ENCODE data around the gene LEKR1.

LEKR1 gene

GRCh38 chr3:157059181-157059580 is 233.0 kb downstream of the LEKR1 start:
- no peak overlapping the region for H3K9ac ChIP-seq (ENCODE audit: low read length)
- no peak overlapping the region for H3K14ac ChIP-seq (ENCODE audit: low read length in 2 of 2)
- H3K4me1 ChIP-seq (ENCODE audit: control insufficient read depth, insufficient read depth, low read depth, low read length): no peaks in the 10 kb centered on the region
- no peak overlapping the region for H3K23ac ChIP-seq (ENCODE audit: low read length in 2 of 2)
- H3K9me3 ChIP-seq (ENCODE audit: control insufficient read depth, low read length): no peaks in the 10 kb centered on the region
- WGBS: no CpG with 5 or more reads among the region's 1 CpG
- no peaks in the 10 kb centered on the region for H3K79me1 ChIP-seq (replicated peaks; ENCODE audit: low read length, poor library complexity, severe bottlenecking)
- no peak overlapping the region for H2AFZ ChIP-seq (ENCODE audit: low read depth, low read length)
- no peak overlapping the region for H3K18ac ChIP-seq (ENCODE audit: low read depth in 1 of 2, low read length in 2 of 2)
- no peak overlapping the region for H3K4ac ChIP-seq (ENCODE audit: low read depth in 1 of 2, low read length in 2 of 2)
- no peak overlapping the region for H4K91ac ChIP-seq (ENCODE audit: low read length)
- no peak overlapping the region for H2BK15ac ChIP-seq (ENCODE audit: low read depth, poor library complexity, severe bottlenecking)
- no peak overlapping the region for H2BK120ac ChIP-seq (ENCODE audit: low read depth, low read length)
- no peak overlapping the region for H3K4me2 ChIP-seq (ENCODE audit: low read length, poor library complexity, severe bottlenecking)
- no peak overlapping the region for H3K4me3 ChIP-seq (ENCODE audit: insufficient read depth in 1 of 2, low read depth in 1 of 2, low read length in 2 of 2)
- H2AK5ac ChIP-seq (ENCODE audit: low read length, severe bottlenecking): no peak overlapping the region
- H2BK5ac ChIP-seq (ENCODE audit: low read depth, low read length, poor library complexity, severe bottlenecking): no peak overlapping the region
- H3K36me3 ChIP-seq (ENCODE audit: control insufficient read depth in 1 of 2, insufficient read depth in 2 of 2, low read depth in 1 of 2, low read length in 2 of 2): no peaks in the 10 kb centered on the region
- H3K27me3 ChIP-seq (ENCODE audit: control insufficient read depth in 1 of 2, insufficient read depth in 1 of 2, low read length in 2 of 2): no peaks in the 10 kb centered on the region
- DNase-seq: no peak
- no peak overlapping the region for H2BK12ac ChIP-seq (ENCODE audit: low read length in 2 of 2)
- H3K27ac ChIP-seq (ENCODE audit: low read length, poor library complexity, severe bottlenecking): no peak overlapping the region
- no peak overlapping the region for H4K8ac ChIP-seq (ENCODE audit: low read length)

DNA sequence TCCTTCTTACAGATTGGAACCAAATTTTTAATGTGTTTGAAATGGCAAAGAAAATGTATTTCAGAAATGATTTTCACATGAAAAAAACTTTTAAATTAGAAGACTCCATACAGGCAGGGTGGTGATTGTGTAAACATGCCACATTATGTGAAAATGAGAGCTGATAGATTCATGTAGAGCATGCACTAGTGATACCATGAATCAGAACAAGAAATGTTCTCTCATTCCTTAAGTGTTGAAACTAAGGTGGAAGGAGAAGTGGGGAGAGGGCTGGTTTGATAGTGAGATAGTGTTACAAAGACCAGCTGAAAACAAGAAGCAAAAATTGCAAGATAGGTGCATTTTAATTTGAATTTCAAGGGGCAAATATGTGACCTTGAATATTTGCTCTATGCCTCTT is 233.5 kb downstream of the LEKR1 start:
- no peak overlapping the region for H3K18ac ChIP-seq (ENCODE audit: low read depth in 1 of 2, low read length in 2 of 2)
- no peak overlapping the region for H2BK15ac ChIP-seq (ENCODE audit: low read depth, poor library complexity, severe bottlenecking)
- no peak overlapping the region for H3K4me3 ChIP-seq (ENCODE audit: insufficient read depth in 1 of 2, low read depth in 1 of 2, low read length in 2 of 2)
- no peak overlapping the region for H3K4ac ChIP-seq (ENCODE audit: low read depth in 1 of 2, low read length in 2 of 2)
- no peaks in the 10 kb centered on the region for H3K27me3 ChIP-seq (ENCODE audit: control insufficient read depth in 1 of 2, insufficient read depth in 1 of 2, low read length in 2 of 2)
- H2BK5ac ChIP-seq (ENCODE audit: low read depth, low read length, poor library complexity, severe bottlenecking): no peak overlapping the region
- no peak overlapping the region for H3K4me2 ChIP-seq (ENCODE audit: low read length, poor library complexity, severe bottlenecking)
- H3K9ac ChIP-seq (ENCODE audit: low read length): no peak overlapping the region
- no peak overlapping the region for H3K23ac ChIP-seq (ENCODE audit: low read length in 2 of 2)
- no peaks in the 10 kb centered on the region for H3K36me3 ChIP-seq (ENCODE audit: control insufficient read depth in 1 of 2, insufficient read depth in 2 of 2, low read depth in 1 of 2, low read length in 2 of 2)
- H3K9me3 ChIP-seq (ENCODE audit: control insufficient read depth, low read length): no peaks in the 10 kb centered on the region
- DNase-seq: no peak
- H2BK120ac ChIP-seq (ENCODE audit: low read depth, low read length): no peak overlapping the region
- H2AFZ ChIP-seq (ENCODE audit: low read depth, low read length): no peak overlapping the region
- no peak overlapping the region for H4K91ac ChIP-seq (ENCODE audit: low read length)
- no peak overlapping the region for H2AK5ac ChIP-seq (ENCODE audit: low read length, severe bottlenecking)
- H3K4me1 ChIP-seq (ENCODE audit: control insufficient read depth, insufficient read depth, low read depth, low read length): no peaks in the 10 kb centered on the region
- no peak overlapping the region for H3K27ac ChIP-seq (ENCODE audit: low read length, poor library complexity, severe bottlenecking)
- no peaks in the 10 kb centered on the region for H3K79me1 ChIP-seq (replicated peaks; ENCODE audit: low read length, poor library complexity, severe bottlenecking)
- no peak overlapping the region for H4K8ac ChIP-seq (ENCODE audit: low read length)
- no peak overlapping the region for H3K14ac ChIP-seq (ENCODE audit: low read length in 2 of 2)
- no peak overlapping the region for H2BK12ac ChIP-seq (ENCODE audit: low read length in 2 of 2)

GRCh38 chr3:157061265-157061664 is 235.1 kb downstream of the LEKR1 start:
- WGBS: no CpG with 5 or more reads among the region's 1 CpG
- no peak overlapping the region for H2BK12ac ChIP-seq (ENCODE audit: low read length in 2 of 2)

GRCh38 chr3:157063469-157063868 is 237.3 kb downstream of the LEKR1 start:
- no peak overlapping the region for H4K91ac ChIP-seq (ENCODE audit: low read length)
- H3K4me2 ChIP-seq (ENCODE audit: low read length, poor library complexity, severe bottlenecking): no peak overlapping the region
- H3K4me3 ChIP-seq (ENCODE audit: insufficient read depth in 1 of 2, low read depth in 1 of 2, low read length in 2 of 2): no peak overlapping the region
- no peak overlapping the region for H2AFZ ChIP-seq (ENCODE audit: low read depth, low read length)
- no peak overlapping the region for H3K14ac ChIP-seq (ENCODE audit: low read length in 2 of 2)
- no peak overlapping the region for H3K27ac ChIP-seq (ENCODE audit: low read length, poor library complexity, severe bottlenecking)
- no peaks in the 10 kb centered on the region for H3K36me3 ChIP-seq (ENCODE audit: control insufficient read depth in 1 of 2, insufficient read depth in 2 of 2, low read depth in 1 of 2, low read length in 2 of 2)
- no peak overlapping the region for H2BK12ac ChIP-seq (ENCODE audit: low read length in 2 of 2)
- no peak overlapping the region for H3K18ac ChIP-seq (ENCODE audit: low read depth in 1 of 2, low read length in 2 of 2)
- no peak for DNase-seq
- H2BK5ac ChIP-seq (ENCODE audit: low read depth, low read length, poor library complexity, severe bottlenecking): no peak overlapping the region
- no peak overlapping the region for H2BK15ac ChIP-seq (ENCODE audit: low read depth, poor library complexity, severe bottlenecking)
- H3K27me3 ChIP-seq (ENCODE audit: control insufficient read depth in 1 of 2, insufficient read depth in 1 of 2, low read length in 2 of 2): no peaks in the 10 kb centered on the region
- no peak overlapping the region for H4K8ac ChIP-seq (ENCODE audit: low read length)
- no peak overlapping the region for H3K9ac ChIP-seq (ENCODE audit: low read length)
- WGBS: 94% methylated on average over 4 of the region's 5 CpGs
- H3K79me1 ChIP-seq (replicated peaks; ENCODE audit: low read length, poor library complexity, severe bottlenecking): no peaks in the 10 kb centered on the region
- no peak overlapping the region for H3K23ac ChIP-seq (ENCODE audit: low read length in 2 of 2)
- no peak overlapping the region for H2AK5ac ChIP-seq (ENCODE audit: low read length, severe bottlenecking)
- no peak overlapping the region for H2BK120ac ChIP-seq (ENCODE audit: low read depth, low read length)
- H3K4ac ChIP-seq (ENCODE audit: low read depth in 1 of 2, low read length in 2 of 2): no peak overlapping the region
- no peaks in the 10 kb centered on the region for H3K9me3 ChIP-seq (ENCODE audit: control insufficient read depth, low read length)
- no peaks in the 10 kb centered on the region for H3K4me1 ChIP-seq (ENCODE audit: control insufficient read depth, insufficient read depth, low read depth, low read length)

More at GRCh38 chr3:157061265-157061664, 235.1 kb downstream of the LEKR1 start:
- H3K4me3 ChIP-seq (ENCODE audit: insufficient read depth in 1 of 2, low read depth in 1 of 2, low read length in 2 of 2): no peak overlapping the region
- H3K18ac ChIP-seq (ENCODE audit: low read depth in 1 of 2, low read length in 2 of 2): no peak overlapping the region
- no peak overlapping the region for H2BK15ac ChIP-seq (ENCODE audit: low read depth, poor library complexity, severe bottlenecking)
- H3K4ac ChIP-seq (ENCODE audit: low read depth in 1 of 2, low read length in 2 of 2): no peak overlapping the region
- H2AFZ ChIP-seq (ENCODE audit: low read depth, low read length): no peak overlapping the region
- H3K36me3 ChIP-seq (ENCODE audit: control insufficient read depth in 1 of 2, insufficient read depth in 2 of 2, low read depth in 1 of 2, low read length in 2 of 2): no peaks in the 10 kb centered on the region
- H2BK5ac ChIP-seq (ENCODE audit: low read depth, low read length, poor library complexity, severe bottlenecking): no peak overlapping the region
- no peaks in the 10 kb centered on the region for H3K9me3 ChIP-seq (ENCODE audit: control insufficient read depth, low read length)
- no peaks in the 10 kb centered on the region for H3K27me3 ChIP-seq (ENCODE audit: control insufficient read depth in 1 of 2, insufficient read depth in 1 of 2, low read length in 2 of 2)
- no peak overlapping the region for H3K14ac ChIP-seq (ENCODE audit: low read length in 2 of 2)
- no peak for DNase-seq
- H3K9ac ChIP-seq (ENCODE audit: low read length): no peak overlapping the region
- H3K23ac ChIP-seq (ENCODE audit: low read length in 2 of 2): no peak overlapping the region
- H4K8ac ChIP-seq (ENCODE audit: low read length): no peak overlapping the region
- no peak overlapping the region for H3K4me2 ChIP-seq (ENCODE audit: low read length, poor library complexity, severe bottlenecking)
- H2BK120ac ChIP-seq (ENCODE audit: low read depth, low read length): no peak overlapping the region
- no peak overlapping the region for H2AK5ac ChIP-seq (ENCODE audit: low read length, severe bottlenecking)
- no peak overlapping the region for H4K91ac ChIP-seq (ENCODE audit: low read length)
- H3K27ac ChIP-seq (ENCODE audit: low read length, poor library complexity, severe bottlenecking): no peak overlapping the region
- no peaks in the 10 kb centered on the region for H3K4me1 ChIP-seq (ENCODE audit: control insufficient read depth, insufficient read depth, low read depth, low read length)
- H3K79me1 ChIP-seq (replicated peaks; ENCODE audit: low read length, poor library complexity, severe bottlenecking): no peaks in the 10 kb centered on the region

Data from mesenchymal stem cell (in vitro differentiated cells and primary cell).